HK-2 (cell line): ENCODE measurements around the gene PMAIP1.

ENCODE experiments used
- DNase-seq: peaks from one replicate; pipeline ENCODE4 v3.0.0-alpha.2; 2018; ENCODE audit not compliant: unreplicated experiment

The PMAIP1 gene

DNA sequence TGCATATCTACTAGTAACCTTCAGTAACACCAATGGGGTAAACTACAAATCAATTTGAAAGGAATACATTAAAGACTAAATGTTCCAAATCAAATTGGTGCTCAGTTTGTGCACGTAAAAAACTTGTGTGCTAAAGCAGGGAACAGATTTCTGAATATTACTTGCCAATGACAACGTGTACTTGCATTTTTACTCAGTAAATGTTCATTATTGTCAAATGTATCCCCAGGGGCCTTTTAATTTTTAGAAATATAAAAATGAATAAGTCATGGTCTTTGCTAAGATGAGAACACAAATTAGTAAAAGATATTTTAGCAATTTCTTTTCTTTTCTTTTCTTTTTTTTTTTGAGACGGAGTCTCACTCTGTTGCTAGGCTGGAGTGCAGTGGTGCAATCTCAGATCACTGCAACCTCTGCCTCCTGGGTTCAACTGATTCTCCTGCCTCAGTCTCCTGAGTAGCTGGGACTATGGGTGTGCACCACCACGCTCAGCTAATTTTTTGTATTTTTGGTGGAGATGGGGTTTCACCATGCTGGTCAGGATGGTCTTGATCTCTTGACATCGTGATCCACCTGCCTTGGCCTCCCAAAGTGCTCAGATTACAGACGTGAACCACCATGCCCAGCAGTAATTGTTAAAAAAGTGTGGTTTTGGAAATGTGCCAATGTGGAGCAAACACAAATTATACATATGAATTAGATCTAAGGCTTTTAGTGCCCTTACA, 52.6 kb downstream of the PMAIP1 start:
- no peak for DNase-seq
